ENCODE data around the gene ACOXL.

ACOXL gene

GRCh38 chr2:111111101-111111755 is 378.9 kb downstream of the ACOXL start:
- 85 to 90% methylated on average over 4 of the region's 4 CpGs for WGBS, 2 experiments

GRCh38 chr2:111113838-111114237 is 381.5 kb downstream of the ACOXL start:
- 90 to 93% methylated on average over 1 of the region's 1 CpG for WGBS, 2 experiments
- Histone ChIP-seq H3K36me3 (ENCODE audit: control insufficient read depth, insufficient read depth, low read length) (no peaks in the 10 kb centered on the region), H3K4me3 (ENCODE audit: insufficient read depth, low read depth, low read length) (no peak overlapping the region), H3K9me3 (ENCODE audit: control insufficient read depth, low read length) (no peaks in the 10 kb centered on the region), H3K27me3 (ENCODE audit: control insufficient read depth, insufficient read depth, low read length, poor library complexity, severe bottlenecking) (peaks cover 34% of the 10 kb centered on the region), H3K27ac (ENCODE audit: insufficient read depth, low read depth, low read length, poor library complexity, severe bottlenecking) (no peak overlapping the region), H3K4me1 (ENCODE audit: control insufficient read depth, insufficient read depth, low read length) (peaks cover 7% of the 10 kb centered on the region)

More at GRCh38 chr2:111111101-111111755, 378.9 kb downstream of the ACOXL start:
- Histone ChIP-seq H3K4me3 (ENCODE audit: insufficient read depth, low read depth, low read length) (no peak overlapping the region), H3K27ac (ENCODE audit: insufficient read depth, low read depth, low read length, poor library complexity, severe bottlenecking) (no peak overlapping the region), H3K9me3 (ENCODE audit: control insufficient read depth, low read length) (no peaks in the 10 kb centered on the region), H3K4me1 (ENCODE audit: control insufficient read depth, insufficient read depth, low read length) (no peaks in the 10 kb centered on the region), H3K36me3 (ENCODE audit: control insufficient read depth, insufficient read depth, low read length) (no peaks in the 10 kb centered on the region), H3K27me3 (ENCODE audit: control insufficient read depth, insufficient read depth, low read length, poor library complexity, severe bottlenecking) (peaks cover 9% of the 10 kb centered on the region)

GRCh38 chr2:111116011-111116746 is 383.8 kb downstream of the ACOXL start:
- Histone ChIP-seq H3K4me3 (ENCODE audit: insufficient read depth, low read depth, low read length) (no peak overlapping the region), H3K9me3 (ENCODE audit: control insufficient read depth, low read length) (no peaks in the 10 kb centered on the region), H3K27me3 (ENCODE audit: control insufficient read depth, insufficient read depth, low read length, poor library complexity, severe bottlenecking) (peaks cover 52% of the 10 kb centered on the region), H3K36me3 (ENCODE audit: control insufficient read depth, insufficient read depth, low read length) (no peaks in the 10 kb centered on the region), H3K27ac (ENCODE audit: insufficient read depth, low read depth, low read length, poor library complexity, severe bottlenecking) (no peak overlapping the region), H3K4me1 (ENCODE audit: control insufficient read depth, insufficient read depth, low read length) (peaks cover 7% of the 10 kb centered on the region)
- 84 to 85% methylated on average over 6 to 7 of the region's 7 CpGs for WGBS, 2 experiments

GRCh38 chr2:111116843-111117597 is 384.6 kb downstream of the ACOXL start:
- peaks cover 60% of the 10 kb centered on the region for H3K27me3 ChIP-seq (ENCODE audit: control insufficient read depth, insufficient read depth, low read length, poor library complexity, severe bottlenecking)
- peaks cover 9% of the 10 kb centered on the region for H3K4me1 ChIP-seq (ENCODE audit: control insufficient read depth, insufficient read depth, low read length)
- WGBS, 2 experiments: 14 to 15% methylated on average over 30 of the region's 30 CpGs
- H3K27ac ChIP-seq (ENCODE audit: insufficient read depth, low read depth, low read length, poor library complexity, severe bottlenecking): no peak overlapping the region
- no peaks in the 10 kb centered on the region for H3K36me3 ChIP-seq (ENCODE audit: control insufficient read depth, insufficient read depth, low read length)
- peak overlapping the region; percentile 88 for H3K4me3 ChIP-seq (ENCODE audit: insufficient read depth, low read depth, low read length)
- H3K9me3 ChIP-seq (ENCODE audit: control insufficient read depth, low read length): no peaks in the 10 kb centered on the region

GRCh38 chr2:111117598-111118480 is 385.5 kb downstream of the ACOXL start:
- H3K9me3 ChIP-seq (ENCODE audit: control insufficient read depth, low read length): no peaks in the 10 kb centered on the region
- no peaks in the 10 kb centered on the region for H3K36me3 ChIP-seq (ENCODE audit: control insufficient read depth, insufficient read depth, low read length)
- H3K4me3 ChIP-seq (ENCODE audit: insufficient read depth, low read depth, low read length): peak overlapping the region; percentile 88
- 1% methylated on average over 64 of the region's 64 CpGs for whole genome bisulfite sequencing, 2 experiments
- H3K27ac ChIP-seq (ENCODE audit: insufficient read depth, low read depth, low read length, poor library complexity, severe bottlenecking): no peak overlapping the region
- H3K27me3 ChIP-seq (ENCODE audit: control insufficient read depth, insufficient read depth, low read length, poor library complexity, severe bottlenecking): peaks cover 62% of the 10 kb centered on the region
- peaks cover 9% of the 10 kb centered on the region for H3K4me1 ChIP-seq (ENCODE audit: control insufficient read depth, insufficient read depth, low read length)

GRCh38 chr2:111118481-111118980 is 386.2 kb downstream of the ACOXL start:
- H3K36me3 ChIP-seq (ENCODE audit: control insufficient read depth, insufficient read depth, low read length): no peaks in the 10 kb centered on the region
- peaks cover 10% of the 10 kb centered on the region for H3K4me1 ChIP-seq (ENCODE audit: control insufficient read depth, insufficient read depth, low read length)
- no peak overlapping the region for H3K27ac ChIP-seq (ENCODE audit: insufficient read depth, low read depth, low read length, poor library complexity, severe bottlenecking)
- H3K4me3 ChIP-seq (ENCODE audit: insufficient read depth, low read depth, low read length): peak overlapping the region; percentile 88
- WGBS, 2 experiments: 2% methylated on average over 33 of the region's 33 CpGs
- no peaks in the 10 kb centered on the region for H3K9me3 ChIP-seq (ENCODE audit: control insufficient read depth, low read length)
- peaks cover 62% of the 10 kb centered on the region for H3K27me3 ChIP-seq (ENCODE audit: control insufficient read depth, insufficient read depth, low read length, poor library complexity, severe bottlenecking)

GRCh38 chr2:111118981-111119821 is 386.8 kb downstream of the ACOXL start:
- H3K4me3 ChIP-seq (ENCODE audit: insufficient read depth, low read depth, low read length): peak overlapping the region; percentile 88
- 1 to 2% methylated on average over 74 to 76 of the region's 76 CpGs for WGBS, 2 experiments
- H3K27ac ChIP-seq (ENCODE audit: insufficient read depth, low read depth, low read length, poor library complexity, severe bottlenecking): no peak overlapping the region
- H3K36me3 ChIP-seq (ENCODE audit: control insufficient read depth, insufficient read depth, low read length): no peaks in the 10 kb centered on the region
- H3K4me1 ChIP-seq (ENCODE audit: control insufficient read depth, insufficient read depth, low read length): peaks cover 15% of the 10 kb centered on the region
- H3K9me3 ChIP-seq (ENCODE audit: control insufficient read depth, low read length): no peaks in the 10 kb centered on the region
- H3K27me3 ChIP-seq (ENCODE audit: control insufficient read depth, insufficient read depth, low read length, poor library complexity, severe bottlenecking): peaks cover 62% of the 10 kb centered on the region

- WGBS, 2 experiments: 1 to 2% methylated on average over 27 of the region's 27 CpGs
- H3K27me3 ChIP-seq (ENCODE audit: control insufficient read depth, insufficient read depth, low read length, poor library complexity, severe bottlenecking): peaks cover 62% of the 10 kb centered on the region
- no peak overlapping the region for H3K27ac ChIP-seq (ENCODE audit: insufficient read depth, low read depth, low read length, poor library complexity, severe bottlenecking)
- H3K4me1 ChIP-seq (ENCODE audit: control insufficient read depth, insufficient read depth, low read length): peaks cover 15% of the 10 kb centered on the region
- H3K36me3 ChIP-seq (ENCODE audit: control insufficient read depth, insufficient read depth, low read length): no peaks in the 10 kb centered on the region
- no peaks in the 10 kb centered on the region for H3K9me3 ChIP-seq (ENCODE audit: control insufficient read depth, low read length)
- H3K4me3 ChIP-seq (ENCODE audit: insufficient read depth, low read depth, low read length): peak overlapping the region; percentile 88
These were observed 387.5 kb downstream of the ACOXL start for GRCh38 chr2:111119822-111120252.

Measured in ectodermal cell (in vitro differentiated cells).